ENCODE results near the gene N4BP2.

DNA sequence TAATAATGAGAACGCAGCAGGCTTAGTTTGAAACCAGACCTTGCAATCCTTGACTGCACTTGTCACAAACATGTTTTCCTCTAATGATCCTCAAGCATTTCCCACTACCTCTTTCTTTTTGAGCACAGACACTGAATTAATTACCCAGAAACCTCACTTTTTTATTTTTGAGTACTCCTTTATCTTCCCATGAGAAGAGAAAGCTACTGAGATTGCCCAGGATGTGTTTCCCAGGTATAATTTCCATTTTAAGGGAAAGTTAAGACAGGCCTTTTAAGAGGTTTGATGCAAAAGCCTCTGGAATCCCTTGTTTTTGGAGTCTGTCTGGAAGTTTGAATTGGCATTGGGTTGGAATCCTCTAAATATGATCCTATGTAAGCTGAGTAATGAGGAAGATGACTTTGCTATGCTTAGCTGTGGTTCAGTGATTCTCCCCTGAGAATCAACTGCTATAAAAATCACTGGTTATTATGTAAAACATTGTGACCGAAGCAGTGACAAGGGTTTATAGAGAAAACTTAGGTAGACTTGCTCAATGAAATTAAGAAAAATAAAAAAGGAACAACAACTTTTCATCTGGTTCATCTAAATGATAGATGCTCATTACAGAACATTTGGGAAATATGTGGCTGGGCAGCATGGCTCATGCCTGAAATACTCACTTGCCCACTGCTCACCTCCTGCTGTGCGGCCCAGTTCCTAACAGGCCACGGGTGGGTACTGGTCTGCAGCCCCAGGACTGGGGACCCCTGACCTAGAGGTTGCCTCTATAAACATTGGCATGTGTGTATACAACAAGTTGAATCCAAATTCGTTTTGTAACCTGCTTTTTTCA is 129.4 kb downstream of the N4BP2 start:
- TF ChIP-seq BHLHE40 (IDR thresholded peaks at IDR 0.05; ENCODE audit: borderline replicate concordance) (no peak), L3MBTL2 (conservative IDR thresholded peaks at IDR 0.05) (no peak), CTBP1 (IDR thresholded peaks at IDR 0.05; ENCODE audit: borderline replicate concordance) (no peak), NFRKB (IDR thresholded peaks at IDR 0.05) (no peak), SP1 (IDR thresholded peaks at IDR 0.05) (no peak), HDGF (IDR thresholded peaks at IDR 0.05; ENCODE audit: borderline replicate concordance) (no peak), FOXA1 (IDR thresholded peaks at IDR 0.05) (no peak), PKNOX1 (IDR thresholded peaks at IDR 0.05) (no peak), FOXM1 (IDR thresholded peaks at IDR 0.05; ENCODE audit: borderline replicate concordance) (no peak), SUZ12 (IDR thresholded peaks at IDR 0.05) (no peak)
